ENCODE data around the gene GCNA. TPM values are rescaled to one million over a fixed set of nuclear protein-coding genes. Genes with fewer than 3 reads are reported as not detected.

GCNA gene
- total and polyA plus RNA-seq, 2 of the 13 experiments (the other 11 are each of a cell fraction or from before 2014, with no cell fraction given) = 0.38 to 0.66 TPM

- FAIRE-seq = no peak
- in situ Hi-C loops (cut with HindIII; ENCODE audit: extremely low pct_ligation_motif_present, low pct_unique_long_range_greater_than_20kb) = no loop called here
- no peak for DNase-seq (ENCODE audit: low spot score)
- 72% methylated on average over 2 of the region's 3 CpGs for WGBS (ENCODE audit: low lambda C conversion rate)
- intact Hi-C loops (cut with micrococcal nuclease; ENCODE audit: unreplicated experiment) = no loop called here
- CTCF ChIA-PET (ENCODE audit: low intra/inter-chr PET ratio, low total read pairs) = no interaction called here
- H3K4me2 ChIP-seq (ENCODE audit: low read depth, low read length) = 0 out of 2 replicates have a peak overlapping the region, but pooled peaks have one; percentile 65
- ATAC-seq = no peak
- TF ChIP-seq ZNF629 (CRISPR knock-in tag; conservative IDR thresholded peaks at IDR 0.05) = peak; percentile 73
- TF ChIP-seq SOX5 (CRISPR knock-in tag; IDR thresholded peaks at IDR 0.05; ENCODE audit: borderline replicate concordance) = no peak
- no peak overlapping the region for H3K27ac ChIP-seq (ENCODE audit: extremely low read length, insufficient read depth, low read length)
- H3K4me1 ChIP-seq (ENCODE audit: insufficient read depth, low read length) = peaks cover 58% of the 10 kb centered on the region
- H3K9me3 ChIP-seq (ENCODE audit: low read length) = no peaks in the 10 kb centered on the region
- H3K9ac ChIP-seq (ENCODE audit: insufficient read depth, low read depth, low read length) = no peak overlapping the region
- BruUV-seq (replicated peaks) = no TSS peak
- no peak overlapping the region for H2AFZ ChIP-seq (ENCODE audit: low read length)
- H3K4me3 ChIP-seq (replicated peaks in 1 of 3; ENCODE audit: insufficient read depth in 1 of 3, low read depth in 2 of 3, low read length in 3 of 3) = no peak overlapping the region
- H3K79me2 ChIP-seq (ENCODE audit: insufficient read depth, low read length) = no peaks in the 10 kb centered on the region
- no peaks in the 10 kb centered on the region for H3K27me3 ChIP-seq (ENCODE audit: control insufficient read depth in 1 of 2, insufficient read depth in 2 of 2, low read length in 2 of 2)
- H4K20me1 ChIP-seq (ENCODE audit: insufficient read depth, low read length) = no peaks in the 10 kb centered on the region
- no peaks in the 10 kb centered on the region for H3K36me3 ChIP-seq (replicated peaks in 1 of 2; ENCODE audit: control insufficient read depth in 1 of 2, insufficient read depth in 2 of 2, low read length in 2 of 2)
- POLR2A ChIA-PET = interaction anchor here (0.9 kb wide), 1 partner anchor 505 kb away, joined by 3 read pairs; the partner anchor contains the start of gene MED12
Measured at GRCh38 chrX:71623714-71624113, 45.5 kb downstream of the GCNA start.

- no peak overlapping the region for H3K4me3 ChIP-seq (replicated peaks in 1 of 3; ENCODE audit: insufficient read depth in 1 of 3, low read depth in 2 of 3, low read length in 3 of 3)
- WGBS (ENCODE audit: low lambda C conversion rate) = 34% methylated on average over 5 of the region's 5 CpGs
- peak; percentile 38; the same call in 1 of the 2 replicates for TF ChIP-seq HNF4A (CRISPR knock-in tag; IDR thresholded peaks at IDR 0.05)
- no peak for TF ChIP-seq TARDBP (CRISPR knock-in tag; IDR thresholded peaks at IDR 0.05)
- no peak for TF ChIP-seq MYPOP (CRISPR knock-in tag; IDR thresholded peaks at IDR 0.05)
- no peak for TF ChIP-seq ZNF468 (CRISPR knock-in tag; IDR thresholded peaks at IDR 0.05)
- TF ChIP-seq, protein P1, sequence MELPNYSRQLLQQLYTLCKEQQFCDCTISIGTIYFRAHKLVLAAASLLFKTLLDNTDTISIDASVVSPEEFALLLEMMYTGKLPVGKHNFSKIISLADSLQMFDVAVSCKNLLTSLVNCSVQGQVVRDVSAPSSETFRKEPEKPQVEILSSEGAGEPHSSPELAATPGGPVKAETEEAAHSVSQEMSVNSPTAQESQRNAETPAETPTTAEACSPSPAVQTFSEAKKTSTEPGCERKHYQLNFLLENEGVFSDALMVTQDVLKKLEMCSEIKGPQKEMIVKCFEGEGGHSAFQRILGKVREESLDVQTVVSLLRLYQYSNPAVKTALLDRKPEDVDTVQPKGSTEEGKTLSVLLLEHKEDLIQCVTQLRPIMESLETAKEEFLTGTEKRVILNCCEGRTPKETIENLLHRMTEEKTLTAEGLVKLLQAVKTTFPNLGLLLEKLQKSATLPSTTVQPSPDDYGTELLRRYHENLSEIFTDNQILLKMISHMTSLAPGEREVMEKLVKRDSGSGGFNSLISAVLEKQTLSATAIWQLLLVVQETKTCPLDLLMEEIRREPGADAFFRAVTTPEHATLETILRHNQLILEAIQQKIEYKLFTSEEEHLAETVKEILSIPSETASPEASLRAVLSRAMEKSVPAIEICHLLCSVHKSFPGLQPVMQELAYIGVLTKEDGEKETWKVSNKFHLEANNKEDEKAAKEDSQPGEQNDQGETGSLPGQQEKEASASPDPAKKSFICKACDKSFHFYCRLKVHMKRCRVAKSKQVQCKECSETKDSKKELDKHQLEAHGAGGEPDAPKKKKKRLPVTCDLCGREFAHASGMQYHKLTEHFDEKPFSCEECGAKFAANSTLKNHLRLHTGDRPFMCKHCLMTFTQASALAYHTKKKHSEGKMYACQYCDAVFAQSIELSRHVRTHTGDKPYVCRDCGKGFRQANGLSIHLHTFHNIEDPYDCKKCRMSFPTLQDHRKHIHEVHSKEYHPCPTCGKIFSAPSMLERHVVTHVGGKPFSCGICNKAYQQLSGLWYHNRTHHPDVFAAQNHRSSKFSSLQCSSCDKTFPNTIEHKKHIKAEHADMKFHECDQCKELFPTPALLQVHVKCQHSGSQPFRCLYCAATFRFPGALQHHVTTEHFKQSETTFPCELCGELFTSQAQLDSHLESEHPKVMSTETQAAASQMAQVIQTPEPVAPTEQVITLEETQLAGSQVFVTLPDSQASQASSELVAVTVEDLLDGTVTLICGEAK (IDR thresholded peaks at IDR 0.05) = peak; percentile 59
- TF ChIP-seq, protein P1 (CRISPR knock-in tag; IDR thresholded peaks at IDR 0.05) = no peak
- TF ChIP-seq XBP1 (CRISPR knock-in tag; IDR thresholded peaks at IDR 0.05) = no peak
- in situ Hi-C loops (cut with HindIII; ENCODE audit: extremely low pct_ligation_motif_present, low pct_unique_long_range_greater_than_20kb) (no loop called here), intact Hi-C loops (cut with micrococcal nuclease; ENCODE audit: unreplicated experiment) (no loop called here)
- peak; percentile 27 for DNase-seq (ENCODE audit: low spot score)
- H3K36me3 ChIP-seq (replicated peaks in 1 of 2; ENCODE audit: control insufficient read depth in 1 of 2, insufficient read depth in 2 of 2, low read length in 2 of 2) = no peaks in the 10 kb centered on the region
- POLR2A ChIA-PET = no interaction called here
- peaks cover 70% of the 10 kb centered on the region for H3K4me1 ChIP-seq (ENCODE audit: insufficient read depth, low read length)
- no peaks in the 10 kb centered on the region for H3K27me3 ChIP-seq (ENCODE audit: control insufficient read depth in 1 of 2, insufficient read depth in 2 of 2, low read length in 2 of 2)
- H3K79me2 ChIP-seq (ENCODE audit: insufficient read depth, low read length) = no peaks in the 10 kb centered on the region
- H2AFZ ChIP-seq (ENCODE audit: low read length) = no peak overlapping the region
- ATAC-seq = no peak
- H4K20me1 ChIP-seq (ENCODE audit: insufficient read depth, low read length) = no peaks in the 10 kb centered on the region
- no peak overlapping the region for H3K27ac ChIP-seq (ENCODE audit: extremely low read length, insufficient read depth, low read length)
- no peak overlapping the region for H3K4me2 ChIP-seq (ENCODE audit: low read depth, low read length)
- H3K9me3 ChIP-seq (ENCODE audit: low read length) = no peaks in the 10 kb centered on the region
- no peak overlapping the region for H3K9ac ChIP-seq (ENCODE audit: insufficient read depth, low read depth, low read length)
- CTCF ChIA-PET (ENCODE audit: low intra/inter-chr PET ratio, low total read pairs) = no interaction called here
- no peak for FAIRE-seq
- BruUV-seq (replicated peaks) = no TSS peak
Measured at GRCh38 chrX:71625471-71625870, 47.2 kb downstream of the GCNA start.
